GM18526 (cell line): ENCODE measurements around the gene IRF4.

ENCODE experiments used
- POLR2A ChIP-seq: IDR thresholded peaks from 3 replicates; pipeline ENCODE4 v1.6.1; 2011; ENCODE audit not compliant: insufficient read length; ENCODE audit errors: extremely low read depth

IRF4 gene

GRCh38 chr6:370555-370954 lies 21.0 kb upstream of the IRF4 start:
- no peak for TF ChIP-seq POLR2A

- no peak for TF ChIP-seq POLR2A
Observed at GRCh38 chr6:372336-372911, 19.1 kb upstream of the IRF4 start.

- TF ChIP-seq POLR2A: no peak
Observed at GRCh38 chr6:373031-373430, 18.5 kb upstream of the IRF4 start.

GRCh38 chr6:373773-374724 lies 17.5 kb upstream of the IRF4 start:
- no peak for TF ChIP-seq POLR2A

GRCh38 chr6:374956-375355 lies 16.6 kb upstream of the IRF4 start:
- no peak for TF ChIP-seq POLR2A

GRCh38 chr6:376827-377640 lies 14.5 kb upstream of the IRF4 start:
- TF ChIP-seq POLR2A: no peak

GRCh38 chr6:378090-378957 lies 13.2 kb upstream of the IRF4 start:
- no peak for TF ChIP-seq POLR2A

- TF ChIP-seq POLR2A: no peak
Observed at GRCh38 chr6:378958-379409, 12.6 kb upstream of the IRF4 start.

GRCh38 chr6:379410-380181 lies 12.0 kb upstream of the IRF4 start:
- no peak for TF ChIP-seq POLR2A

- TF ChIP-seq POLR2A: no peak
Observed at GRCh38 chr6:380234-381218, 11.0 kb upstream of the IRF4 start.

- no peak for TF ChIP-seq POLR2A
Observed at GRCh38 chr6:381742-382461, 9.7 kb upstream of the IRF4 start.
